Measurements from ENCODE around the gene TLR8.

TLR8 gene

GRCh38 chrX:12906046-12906761 is at the start of gene TLR8:
TSS of gene TLR8 (plus strand) at chrX:12906620. CDS start at chrX:12906707, 87 bp downstream.
- no peak for TF ChIP-seq CTCF (IDR thresholded peaks at IDR 0.05; ENCODE audit: low read depth, low read length)
- H3K4me3 ChIP-seq (ENCODE audit: low read depth, low read length): no peak within 1 kb of the TSS

- no peak overlapping the region for H3K4me3 ChIP-seq (ENCODE audit: low read depth, low read length)
Observed at GRCh38 chrX:12865359-12865758, 41.1 kb upstream of the TLR8 start.

GRCh38 chrX:12866451-12867377 is 39.7 kb upstream of the TLR8 start, which contains the start of gene TLR7:
TSS of gene TLR7 (plus strand) at chrX:12867072. CDS start at chrX:12867579, 507 bp downstream.
- no peak within 1 kb of the TSS for H3K4me3 ChIP-seq (ENCODE audit: low read depth, low read length)
- no peak for TF ChIP-seq CTCF (IDR thresholded peaks at IDR 0.05; ENCODE audit: low read depth, low read length)

More at GRCh38 chrX:12865359-12865758, 41.1 kb upstream of the TLR8 start:
- TF ChIP-seq CTCF (IDR thresholded peaks at IDR 0.05; ENCODE audit: low read depth, low read length): no peak

- TF ChIP-seq CTCF (IDR thresholded peaks at IDR 0.05; ENCODE audit: low read depth, low read length): no peak
- H3K4me3 ChIP-seq (ENCODE audit: low read depth, low read length): no peak overlapping the region
Observed at GRCh38 chrX:12867685-12868084, 38.7 kb upstream of the TLR8 start.

GRCh38 chrX:12868747-12869146 is 37.7 kb upstream of the TLR8 start:
- no peak overlapping the region for H3K4me3 ChIP-seq (ENCODE audit: low read depth, low read length)
- no peak for TF ChIP-seq CTCF (IDR thresholded peaks at IDR 0.05; ENCODE audit: low read depth, low read length)

GRCh38 chrX:12871257-12871656 is 35.2 kb upstream of the TLR8 start:
- TF ChIP-seq CTCF (IDR thresholded peaks at IDR 0.05; ENCODE audit: low read depth, low read length): no peak
- no peak overlapping the region for H3K4me3 ChIP-seq (ENCODE audit: low read depth, low read length)

- no peak overlapping the region for H3K4me3 ChIP-seq (ENCODE audit: low read depth, low read length)
- TF ChIP-seq CTCF (IDR thresholded peaks at IDR 0.05; ENCODE audit: low read depth, low read length): no peak
Observed at GRCh38 chrX:12872741-12873140, 33.7 kb upstream of the TLR8 start.
